Thoracic aorta (tissue), 2 donors: Measurements from ENCODE around the gene MAD1L1. TPM values are rescaled to one million over a fixed set of nuclear protein-coding genes. Genes with fewer than 3 reads are reported as not detected.

Experiments used
- ATAC-seq: fragments of 150-250 bp; one replicate; pipeline ENCODE4 v1.8.0; 2017; ENCODE audit warnings: low read depth; ENCODE audit not compliant: insufficient number of reproducible peaks, low FRiP score
- DNase-seq: peaks from one replicate; pipeline ENCODE4 v3.0.0-alpha.2; 2020; ENCODE audit warnings: low spot score
- H3K27ac ChIP-seq, 2 donors: fragments of 200-600 bp; sonication (generic); 1 replicate in 1 of 2; 2 replicates in 1 of 2; pipeline ENCODE4 v1.5.1; 2016; ENCODE audit warnings: mild to moderate bottlenecking in 2 of 2, moderate library complexity in 2 of 2
- H3K27me3 ChIP-seq: fragments of 200-600 bp; sonication (generic); replicated peaks from 2 replicates; pipeline ENCODE4 v1.6.0; 2016; ENCODE audit warnings: mild to moderate bottlenecking; ENCODE audit not compliant: insufficient read depth
- H3K36me3 ChIP-seq: fragments of 200-600 bp; sonication (generic); one replicate; pipeline ENCODE4 v1.5.1; 2016
- H3K4me1 ChIP-seq, 2 donors: fragments of 200-600 bp; sonication (generic); 1 replicate in 1 of 2; 2 replicates in 1 of 2; pipeline versions ENCODE4 v1.5.1 to v1.6.0; 2016; ENCODE audit warnings: low read depth in 2 of 2, mild to moderate bottlenecking in 1 of 2; ENCODE audit not compliant: control insufficient read depth in 1 of 2
- H3K4me3 ChIP-seq: fragments of 200-600 bp; sonication (generic); 2 replicates; pipeline ENCODE4 v1.5.1; 2016; ENCODE audit warnings: mild to moderate bottlenecking
- H3K9me3 ChIP-seq: fragments of 200-600 bp; sonication (generic); 2 replicates; pipeline ENCODE4 v1.5.1; 2016
- CTCF ChIP-seq: fragments of 200-600 bp; sonication (generic); IDR thresholded peaks from one replicate; pipeline ENCODE4 v1.5.1; 2019; ENCODE audit warnings: antibody characterized with exemption
- total RNA-seq, 2 donors: library from RNA; depleted of rRNA; stranded (reverse); fragments of >200 nt; gene quantifications; one replicate each; pipeline versions ENCODE4 v1.1.0 to v1.2.3, GENCODE V29; 2016

The MAD1L1 gene
- total RNA-seq, 2 donors from 2014 or later = 27.4 to 41.3 TPM

GRCh38 chr7:2010551-2011265, 222.0 kb downstream of the MAD1L1 start:
- Histone ChIP-seq H3K27ac (no peak overlapping the region), H3K4me3 (no peak overlapping the region), H3K4me1 (no peaks in the 10 kb centered on the region), H3K27me3 (no peaks in the 10 kb centered on the region), H3K9me3 (no peaks in the 10 kb centered on the region), H3K36me3 (no peaks in the 10 kb centered on the region)
- no peak for ATAC-seq
- no peak for DNase-seq
- TF ChIP-seq CTCF = no peak

- Histone ChIP-seq H3K4me3 (no peak overlapping the region), H3K36me3 (no peaks in the 10 kb centered on the region), H3K4me1 (no peaks in the 10 kb centered on the region), H3K27me3 (no peaks in the 10 kb centered on the region), H3K9me3 (no peaks in the 10 kb centered on the region), H3K27ac (no peak overlapping the region)
- no peak for TF ChIP-seq CTCF
- ATAC-seq = no peak
- DNase-seq = no peak
These were observed 222.6 kb downstream of the MAD1L1 start for GRCh38 chr7:2010101-2010500.

- H3K36me3 ChIP-seq = no peaks in the 10 kb centered on the region
- no peaks in the 10 kb centered on the region for H3K27me3 ChIP-seq
- DNase-seq (no peak), ATAC-seq (no peak)
- H3K4me1 ChIP-seq = no peaks in the 10 kb centered on the region
- no peaks in the 10 kb centered on the region for H3K9me3 ChIP-seq
- H3K4me3 ChIP-seq = no peak overlapping the region
- no peak for TF ChIP-seq CTCF
- H3K27ac ChIP-seq = no peak overlapping the region
These were observed 223.2 kb downstream of the MAD1L1 start for GRCh38 chr7:2009541-2010001.

GRCh38 chr7:2008936-2009540, 223.7 kb downstream of the MAD1L1 start:
- Histone ChIP-seq H3K4me3 (no peak overlapping the region), H3K36me3 (no peaks in the 10 kb centered on the region), H3K9me3 (no peaks in the 10 kb centered on the region), H3K4me1 (no peaks in the 10 kb centered on the region), H3K27ac (no peak overlapping the region), H3K27me3 (no peaks in the 10 kb centered on the region)
- no peak for ATAC-seq
- no peak for DNase-seq
- no peak for TF ChIP-seq CTCF

GRCh38 chr7:2008101-2008935, 224.4 kb downstream of the MAD1L1 start:
- no peak for TF ChIP-seq CTCF
- Histone ChIP-seq H3K27ac (no peak overlapping the region), H3K27me3 (no peaks in the 10 kb centered on the region), H3K4me1 (no peaks in the 10 kb centered on the region), H3K9me3 (no peaks in the 10 kb centered on the region), H3K36me3 (no peaks in the 10 kb centered on the region), H3K4me3 (no peak overlapping the region)
- no peak for DNase-seq
- no peak for ATAC-seq
